Colon (tissue), 2 donors: ENCODE measurements around the gene RASAL1.

Experiments
- FAIRE-seq: peaks from 2 replicates; lab custom pipeline; 2012; peaks lifted over from hg19 to GRCh38; lab: Jason Lieb, UNC
- donor health status: control.
- donor health status: control.

Gene RASAL1

GRCh38 chr12:113114447-113115178, 20.9 kb downstream of the RASAL1 start:
- FAIRE-seq: no peak

GRCh38 chr12:113113397-113113796, 22.2 kb downstream of the RASAL1 start:
- FAIRE-seq: no peak

- no peak for FAIRE-seq
Observed at GRCh38 chr12:113112043-113112899, 23.3 kb downstream of the RASAL1 start.

GRCh38 chr12:113111247-113111646, 24.3 kb downstream of the RASAL1 start:
- no peak for FAIRE-seq

GRCh38 chr12:113109872-113110599, 25.5 kb downstream of the RASAL1 start:
- no peak for FAIRE-seq

- no peak for FAIRE-seq
Observed at GRCh38 chr12:113109360-113109759, 26.2 kb downstream of the RASAL1 start.

GRCh38 chr12:113108308-113108707, 27.3 kb downstream of the RASAL1 start:
- FAIRE-seq: no peak

- no peak for FAIRE-seq
Observed at GRCh38 chr12:113106361-113106760, 29.2 kb downstream of the RASAL1 start.

- no peak for FAIRE-seq
Observed at GRCh38 chr12:113105606-113106271, 29.8 kb downstream of the RASAL1 start.

GRCh38 chr12:113104953-113105510, 30.5 kb downstream of the RASAL1 start:
- no peak for FAIRE-seq

- FAIRE-seq: no peak
Observed at GRCh38 chr12:113103756-113104450, 31.7 kb downstream of the RASAL1 start.

GRCh38 chr12:113102811-113103210, 32.8 kb downstream of the RASAL1 start:
- peak; percentile 18 for FAIRE-seq

- no peak for FAIRE-seq
Observed at GRCh38 chr12:113101751-113102150, 33.8 kb downstream of the RASAL1 start.

- FAIRE-seq: no peak
Observed at GRCh38 chr12:113099764-113100163, 35.8 kb downstream of the RASAL1 start.

- no peak for FAIRE-seq
Observed at GRCh38 chr12:113099364-113099763, 36.2 kb downstream of the RASAL1 start.

- no peak for FAIRE-seq
Observed at GRCh38 chr12:113098441-113099028, 37.0 kb downstream of the RASAL1 start.

- no peak for FAIRE-seq
Observed at GRCh38 chr12:113097716-113098440, 37.7 kb downstream of the RASAL1 start.

GRCh38 chr12:113096675-113097461, 38.7 kb downstream of the RASAL1 start:
- no peak for FAIRE-seq

GRCh38 chr12:113095405-113095804, 40.2 kb downstream of the RASAL1 start:
- FAIRE-seq: no peak
